ENCODE measurements around the gene TXNDC11.

Gene TXNDC11

DNA sequence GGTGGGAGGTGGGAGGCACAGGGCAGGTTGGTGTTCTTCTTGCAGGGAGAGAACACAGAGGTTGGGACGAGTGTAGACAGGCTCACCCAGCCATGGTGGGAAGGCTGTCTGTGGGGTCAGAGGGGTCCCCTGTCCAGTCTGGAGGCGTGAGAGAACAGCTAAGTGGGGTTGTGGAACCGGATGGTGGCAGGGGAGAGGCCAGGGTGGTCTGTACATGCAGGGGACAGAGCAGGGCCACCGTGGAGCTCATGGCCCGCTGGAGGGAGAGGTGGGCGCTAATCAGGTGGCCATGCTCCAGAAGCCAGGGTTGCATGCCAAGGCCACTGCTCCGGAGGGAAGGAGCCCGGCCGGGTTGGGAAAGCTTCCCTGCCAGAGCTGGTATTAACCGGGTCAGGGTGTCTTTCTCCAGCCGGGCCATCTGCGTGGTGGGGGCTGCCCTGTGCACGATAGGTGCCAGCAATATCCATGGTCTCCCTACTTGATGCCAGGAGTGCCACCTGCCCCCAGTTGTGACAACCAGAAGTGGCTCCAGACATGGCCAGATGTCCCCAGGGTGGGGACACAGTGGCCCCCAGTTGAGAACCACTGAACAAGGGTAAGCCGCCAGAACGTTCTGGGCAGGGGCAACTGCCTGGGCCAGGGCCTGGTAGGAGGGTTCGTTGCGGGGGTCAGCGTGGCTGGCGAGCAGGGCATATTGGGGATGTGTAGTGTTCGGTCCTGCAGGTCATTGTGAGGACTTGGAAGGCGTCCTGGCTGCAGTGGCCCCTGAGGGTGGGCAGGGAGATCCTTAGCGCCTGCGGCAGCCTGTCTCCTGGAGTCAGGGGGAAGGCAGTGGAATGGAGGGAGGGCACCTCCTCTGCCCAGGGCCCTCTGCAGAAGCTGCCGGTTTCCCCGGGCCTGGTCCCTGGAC lies 69.3 kb downstream of the TXNDC11 start:
- no peak for DNase-seq

DNA sequence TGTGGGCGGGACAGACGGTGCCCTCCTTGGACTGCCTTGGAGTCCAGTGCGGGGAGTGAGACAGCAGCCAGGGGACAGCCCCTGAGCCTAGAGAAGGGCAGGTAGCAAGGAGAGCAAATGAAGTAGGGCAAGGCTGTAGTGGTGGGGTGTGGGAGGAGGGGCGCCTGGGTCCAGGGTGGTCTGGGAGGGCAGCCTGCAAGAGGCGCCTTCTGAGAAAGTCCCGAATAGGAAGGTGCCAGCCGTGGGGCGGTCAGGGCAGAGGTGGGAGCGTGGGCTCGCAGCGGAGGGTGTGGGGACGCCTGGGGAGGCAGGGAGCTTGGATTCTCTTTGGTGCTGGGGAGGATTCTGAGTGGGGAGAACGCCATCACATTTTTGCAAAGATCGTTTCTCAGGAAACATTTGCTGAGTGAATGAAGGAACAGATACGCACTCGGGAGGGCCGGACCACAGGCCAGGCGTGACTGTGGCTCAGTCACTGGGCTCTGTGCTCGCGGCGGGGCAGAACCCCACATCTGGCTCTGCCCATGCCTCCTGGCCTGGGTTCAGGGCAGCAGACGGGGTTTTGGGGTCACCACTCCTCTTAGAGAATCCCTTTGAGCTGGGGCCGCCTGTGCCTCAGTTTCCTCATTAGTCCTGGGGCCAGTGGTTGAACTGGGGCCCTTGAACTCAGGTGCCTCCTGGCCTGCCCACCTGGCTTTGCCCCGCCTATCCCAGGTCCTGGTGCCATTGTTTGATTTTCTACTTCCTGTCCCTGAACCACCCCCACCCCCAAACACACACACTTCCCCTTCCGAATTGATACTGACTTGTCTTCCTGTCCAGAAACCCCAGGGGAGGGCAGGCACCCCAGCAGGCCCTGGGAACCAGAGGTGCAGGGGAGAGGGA lies 70.2 kb downstream of the TXNDC11 start:
- DNase-seq, result peak; percentile 56 to 64

DNA sequence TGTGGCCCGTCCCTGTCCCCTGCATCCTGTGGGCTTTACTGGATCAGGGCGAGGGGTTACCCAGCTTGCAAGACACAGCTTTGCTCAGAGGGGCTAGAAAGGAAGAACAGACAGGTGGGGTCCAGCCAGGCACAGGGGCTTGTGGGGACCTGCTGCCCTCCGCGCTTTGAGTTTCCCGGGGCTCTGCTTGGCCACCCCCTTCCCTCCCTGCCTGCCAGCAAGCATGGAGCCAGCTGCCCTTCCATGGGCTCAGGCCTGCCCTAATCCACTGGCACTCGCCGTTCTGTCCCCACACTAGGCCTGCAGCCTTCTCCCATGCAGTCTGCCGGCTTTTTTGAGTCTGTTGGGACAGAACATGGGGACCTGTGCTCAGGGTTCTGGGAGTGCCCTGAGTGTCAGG lies 71.0 kb downstream of the TXNDC11 start:
- DNase-seq, result no peak

DNA sequence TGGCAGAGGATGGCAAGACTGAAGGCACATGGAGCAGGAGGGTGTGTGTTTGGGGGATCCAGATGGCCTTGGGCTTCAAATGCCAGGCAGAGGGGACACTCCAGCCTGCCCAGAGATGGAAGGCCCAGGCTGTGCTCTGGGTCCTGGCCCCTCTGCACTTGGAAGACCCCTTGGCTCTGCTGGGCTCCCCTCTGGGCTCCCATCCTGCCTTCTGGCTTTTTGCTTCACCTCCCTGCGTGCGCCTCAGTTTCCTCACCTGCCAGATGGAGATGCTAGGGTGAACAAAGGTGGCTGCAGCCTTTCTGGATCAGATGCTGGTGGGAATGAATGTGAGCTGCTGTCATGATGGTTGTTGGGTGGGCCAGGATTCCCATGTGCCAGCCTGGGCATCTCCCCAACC lies 71.4 kb downstream of the TXNDC11 start:
- DNase-seq, result no peak

DNA sequence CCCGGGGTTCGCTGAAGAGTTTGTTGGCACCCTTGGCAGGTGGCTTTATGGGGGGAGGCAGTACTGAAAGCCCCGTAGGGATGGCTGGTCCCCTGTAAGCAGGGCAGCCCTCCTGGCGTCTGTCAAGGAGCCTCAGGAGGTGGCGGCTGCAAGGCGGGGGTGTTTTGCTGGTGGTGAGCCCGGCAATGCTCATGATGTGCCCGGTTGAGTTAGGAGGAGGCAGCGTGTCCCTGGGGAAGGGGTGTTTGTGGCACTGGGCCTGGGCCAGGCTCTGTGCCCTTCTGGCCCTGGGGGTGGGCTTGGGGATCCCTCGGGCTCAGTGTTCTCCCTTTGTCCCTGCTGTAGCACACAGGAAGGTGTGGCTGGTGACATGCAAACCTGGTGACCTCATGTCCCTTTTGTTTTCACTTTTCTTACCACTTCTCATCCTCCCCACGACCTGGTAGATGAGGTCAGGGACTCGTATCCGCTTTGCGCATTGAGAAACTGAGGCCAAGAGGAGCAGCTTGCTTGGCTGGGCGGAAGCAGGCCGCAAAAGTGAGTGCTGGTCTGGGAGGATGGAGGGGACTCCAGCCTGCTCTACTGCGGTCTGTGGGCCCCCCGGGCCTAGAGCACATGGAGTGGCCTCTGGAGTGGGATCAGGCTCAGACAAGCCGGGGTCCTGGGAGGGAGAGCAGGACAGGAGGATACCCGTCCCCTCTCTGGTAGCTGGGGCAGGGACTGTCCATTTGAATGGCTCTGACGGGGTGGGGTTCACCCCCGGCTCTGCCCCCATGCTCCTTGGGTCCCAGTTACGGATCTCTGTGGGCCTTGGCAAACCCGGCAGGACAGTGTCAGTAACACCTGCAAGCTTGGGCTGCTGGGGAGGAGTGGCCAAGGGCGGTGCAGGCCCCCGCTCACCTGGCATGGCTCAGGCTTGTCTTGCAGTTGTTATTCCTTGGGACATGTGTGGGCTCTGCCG lies 72.2 kb downstream of the TXNDC11 start:
- peak; percentile 23 to 46 for DNase-seq

DNA sequence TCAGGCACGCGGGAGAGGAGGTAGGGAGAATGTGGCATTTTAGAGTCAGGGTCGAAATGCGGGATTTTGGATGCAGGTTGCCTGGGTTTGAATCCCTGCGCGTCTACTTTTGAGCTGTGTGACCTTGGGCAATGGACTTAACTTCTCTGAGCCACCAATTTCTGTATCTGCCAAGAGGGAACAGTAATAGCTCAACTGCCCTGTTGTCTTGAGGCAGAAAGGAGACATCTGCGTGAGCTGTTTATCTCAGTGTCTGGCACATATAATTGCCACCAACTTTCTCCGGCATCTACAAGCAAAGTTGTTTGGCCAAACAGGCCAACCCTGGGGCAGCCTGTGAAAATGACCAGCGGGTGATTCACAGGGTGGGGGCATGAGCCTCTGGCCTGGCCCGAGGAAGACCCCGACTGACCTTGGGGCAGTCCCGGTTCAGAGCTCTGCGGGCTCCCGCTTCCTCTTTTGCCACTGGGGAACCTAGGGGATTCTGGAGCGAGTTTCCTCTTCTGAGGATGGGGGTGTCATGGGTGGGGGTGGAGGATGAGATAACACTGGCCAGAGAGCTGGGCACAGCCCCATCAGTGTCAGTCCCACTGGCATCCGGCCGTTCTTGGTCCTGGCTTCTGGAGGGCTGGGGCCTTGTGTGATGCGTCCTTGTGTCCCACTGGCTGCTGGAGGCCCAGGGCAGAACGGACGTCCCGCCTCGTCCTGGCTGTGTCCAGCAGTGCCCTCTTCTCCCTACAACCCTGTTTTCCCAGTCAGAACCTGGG lies 73.1 kb downstream of the TXNDC11 start:
- DNase-seq, result peak in 1 of 2 donors; percentile 73

DNA sequence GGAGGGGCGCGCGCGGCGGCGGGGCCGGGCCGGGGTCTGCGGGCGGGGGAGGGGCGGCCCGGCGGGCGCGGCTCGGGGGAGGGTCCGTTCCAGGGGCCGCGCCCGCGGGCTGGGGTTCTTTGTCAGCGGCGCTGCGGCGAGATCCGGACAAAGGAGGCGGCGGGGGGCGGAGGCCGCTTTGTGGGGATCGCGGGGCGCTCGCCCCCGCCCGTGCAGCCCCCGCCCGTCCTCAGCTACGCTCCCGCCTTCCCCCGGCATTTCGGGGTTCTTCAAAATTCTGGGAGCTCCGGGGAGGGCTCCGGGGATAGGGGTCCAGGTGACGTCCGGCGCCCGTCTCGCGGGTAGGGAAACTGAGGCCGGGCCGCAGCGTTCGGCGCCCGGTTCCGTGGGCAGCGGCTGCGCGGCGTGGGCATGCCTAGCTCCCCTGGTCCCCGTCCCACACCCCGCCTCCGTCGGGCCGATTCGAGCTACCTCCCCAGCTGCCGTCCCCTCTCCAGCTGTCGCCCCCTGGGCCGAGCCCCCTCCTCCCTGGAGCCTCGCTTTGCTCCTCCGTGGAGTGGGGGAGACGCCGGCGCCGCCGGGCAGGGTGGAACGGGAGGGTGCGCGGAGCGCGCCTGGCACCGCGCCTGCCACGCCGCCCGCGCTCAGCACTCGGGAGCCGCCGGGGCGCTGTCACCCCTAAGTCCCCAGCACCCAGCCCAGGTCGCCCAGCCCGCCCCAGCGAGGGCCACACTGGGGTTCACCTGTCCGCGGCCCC lies 73.9 kb downstream of the TXNDC11 start:
- DNase-seq, result peak in 1 of 2 donors; percentile 28

DNA sequence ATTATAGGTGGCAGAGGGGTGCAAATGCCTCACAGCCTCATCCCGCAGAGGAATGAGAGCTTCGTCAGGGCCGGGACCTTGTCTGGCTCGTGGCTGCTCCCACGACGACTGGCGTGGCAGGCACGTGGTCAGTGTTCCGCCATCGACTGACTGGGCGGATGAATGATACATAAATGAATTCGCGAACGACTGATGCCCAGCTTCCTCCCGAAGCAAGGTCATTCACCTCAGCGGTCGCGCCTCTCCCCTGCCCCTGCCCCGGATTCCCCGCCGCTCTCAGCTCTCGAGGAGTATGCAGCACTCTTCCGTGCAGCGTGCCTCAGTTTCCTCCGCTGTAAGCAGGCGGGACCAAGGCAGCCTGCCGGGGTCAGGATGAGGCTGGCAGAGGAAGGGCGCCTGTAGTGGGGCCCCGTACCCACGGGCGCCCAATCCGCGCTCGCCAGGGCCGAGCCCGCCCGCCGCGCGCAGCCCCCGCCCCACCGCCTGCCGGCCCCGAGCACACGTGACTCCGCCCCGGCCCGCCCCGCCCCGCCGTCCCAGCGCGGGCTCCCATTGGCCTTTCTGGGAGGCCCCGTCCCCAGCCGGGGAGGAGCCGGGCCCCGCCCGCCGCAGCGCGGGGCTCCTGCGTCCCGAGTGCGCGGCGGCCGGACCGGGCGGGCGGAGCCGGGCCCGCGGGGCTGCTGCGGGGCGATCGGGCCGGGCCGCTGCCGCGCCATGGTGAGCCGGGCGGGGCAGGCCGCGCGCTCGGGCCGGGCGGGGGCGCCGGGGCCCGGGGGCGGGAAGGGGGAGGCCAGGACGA lies 74.6 kb downstream of the TXNDC11 start, which contains the start of gene SNN:
TSS of gene SNN (plus strand) at position 632 of the 799 bp plus-strand sequence. CDS start 7,605 bp downstream, outside the sequence.
- peak; percentile 86 to 90 for DNase-seq

DNA sequence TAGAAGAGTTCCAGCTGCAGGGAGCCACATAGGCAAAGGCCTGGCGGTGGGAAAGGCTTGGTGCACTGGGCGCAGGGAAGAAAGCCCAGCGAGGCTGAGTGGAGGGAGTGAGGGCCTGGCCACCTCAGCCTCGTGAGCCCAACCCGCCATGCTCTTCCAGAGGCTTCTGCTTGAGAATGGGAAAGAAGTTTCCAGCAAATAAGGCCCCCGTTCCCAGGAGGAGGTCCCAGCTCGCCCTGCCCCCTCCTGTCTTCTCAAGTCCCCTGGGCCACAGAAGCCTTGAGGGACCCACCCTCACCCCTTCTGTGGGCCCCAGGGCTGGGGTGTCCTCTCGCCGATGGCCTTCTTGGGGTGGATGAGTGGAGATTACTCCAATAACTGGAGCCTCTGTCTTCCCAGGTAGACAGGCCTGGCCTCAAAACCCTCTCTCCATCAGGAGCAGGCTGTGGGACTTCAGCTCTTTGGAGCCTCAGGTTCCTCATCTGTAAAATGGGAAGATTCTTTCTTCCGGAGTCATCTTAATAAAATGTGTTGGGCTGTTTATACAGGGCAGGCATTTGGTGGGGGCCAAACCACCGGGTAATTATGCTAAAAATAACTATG lies 75.3 kb downstream of the TXNDC11 start:
- DNase-seq, result no peak

DNA sequence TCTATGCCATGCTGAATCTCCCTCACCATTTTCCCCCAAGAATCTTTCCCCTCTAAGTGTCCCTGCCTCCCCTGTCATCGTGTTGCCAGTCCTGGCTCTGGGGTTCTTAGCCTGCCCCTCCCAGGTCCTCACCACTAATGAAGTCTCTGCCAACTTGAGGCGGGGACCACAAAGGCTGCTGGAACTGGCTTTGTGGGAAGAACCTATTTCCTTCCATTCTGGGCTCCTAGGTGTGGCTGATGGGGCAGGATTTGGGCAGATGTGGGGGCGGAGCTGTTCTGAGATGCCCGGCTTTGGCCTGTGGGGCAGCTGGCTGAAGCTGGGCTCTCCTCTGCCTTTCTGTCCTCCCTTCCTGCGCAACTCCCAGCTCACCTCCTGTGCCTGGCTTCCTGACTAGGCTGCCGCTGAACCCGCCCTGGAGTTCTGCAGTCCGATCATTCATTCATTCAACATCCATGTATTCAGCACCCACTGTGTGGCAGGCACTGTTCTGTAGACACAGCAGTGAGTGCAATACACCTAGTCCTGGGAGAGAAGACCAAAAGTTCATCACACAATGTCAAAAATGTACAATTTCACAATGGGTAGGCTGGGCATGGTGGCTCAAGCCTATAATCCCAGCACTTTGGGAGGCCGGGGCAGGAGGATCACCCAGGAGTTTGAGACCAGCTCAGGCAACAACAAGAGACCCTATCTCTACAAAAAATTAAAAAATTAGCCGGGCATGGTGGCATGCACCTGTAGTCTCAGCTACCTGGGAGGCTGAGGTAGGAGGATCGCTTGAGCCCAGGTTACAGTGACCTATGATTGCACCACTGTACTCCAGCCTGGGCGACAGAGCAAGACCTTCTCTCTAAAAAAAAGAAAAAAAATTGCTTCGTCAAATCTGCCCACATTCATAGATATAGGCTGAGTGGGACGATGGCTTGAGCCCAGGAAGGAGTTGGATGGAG lies 76.3 kb downstream of the TXNDC11 start:
- DNase-seq, result no peak

DNA sequence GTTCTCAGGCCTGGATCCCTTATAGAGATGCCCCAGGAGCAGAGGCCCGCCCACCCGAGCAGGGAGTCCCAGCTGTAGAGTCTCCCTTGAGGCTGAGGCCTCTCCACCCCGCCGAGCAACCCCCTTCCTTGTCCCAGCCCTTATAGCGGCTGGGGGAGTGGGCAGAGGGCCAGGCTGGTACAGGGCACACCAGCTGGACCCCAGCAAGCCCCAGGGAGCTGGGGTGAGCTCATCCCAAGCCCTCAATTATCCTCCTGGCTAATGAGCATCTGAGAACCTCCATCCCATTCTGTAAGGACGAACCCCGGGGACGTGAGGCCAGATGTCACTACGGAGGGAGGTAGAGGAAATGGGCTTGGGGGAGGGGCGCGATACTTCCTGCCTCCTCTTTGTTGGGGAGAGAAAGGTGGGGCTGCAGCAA lies 77.6 kb downstream of the TXNDC11 start:
- peak in 1 of 2 donors; percentile 38 for DNase-seq

DNA sequence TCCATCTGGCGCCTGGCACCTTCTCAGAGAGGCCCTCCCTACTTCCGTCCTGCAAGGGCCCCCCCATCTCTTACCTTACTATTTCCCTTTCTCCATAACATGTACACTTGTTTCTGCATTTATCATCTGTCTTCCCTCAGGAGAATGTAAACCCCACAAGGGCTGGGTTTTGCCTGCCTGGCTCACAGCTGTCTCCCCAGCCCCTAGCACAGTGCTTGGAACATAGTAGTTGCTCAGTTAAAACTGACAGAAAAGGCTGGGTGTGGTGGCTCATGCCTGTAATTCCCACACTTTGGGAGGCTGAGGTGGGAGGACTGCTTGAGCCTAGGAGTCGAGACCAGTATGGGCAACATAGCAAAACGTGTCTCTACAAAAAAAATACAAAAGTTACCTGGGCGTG lies 80.1 kb downstream of the TXNDC11 start:
- no peak for DNase-seq

DNA sequence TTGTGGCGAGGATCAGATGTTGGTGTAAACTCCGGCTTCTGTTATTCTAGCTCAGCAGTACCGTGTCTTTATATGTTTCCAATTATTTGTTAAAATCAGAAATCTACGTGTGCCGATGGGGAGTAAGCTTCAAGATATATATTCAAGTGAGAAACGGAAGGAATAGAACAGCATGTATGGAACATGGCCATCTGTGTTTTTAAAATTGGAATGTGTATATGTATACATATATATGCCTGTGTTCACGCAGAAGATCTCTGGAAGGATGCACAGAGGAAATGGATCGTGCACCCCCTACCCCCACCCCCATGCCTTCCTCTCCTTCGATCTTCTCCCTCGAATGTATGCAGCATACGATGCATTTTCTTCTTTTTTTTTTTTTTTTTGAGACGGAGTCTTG lies 82.1 kb downstream of the TXNDC11 start:
- no peak for DNase-seq

DNA sequence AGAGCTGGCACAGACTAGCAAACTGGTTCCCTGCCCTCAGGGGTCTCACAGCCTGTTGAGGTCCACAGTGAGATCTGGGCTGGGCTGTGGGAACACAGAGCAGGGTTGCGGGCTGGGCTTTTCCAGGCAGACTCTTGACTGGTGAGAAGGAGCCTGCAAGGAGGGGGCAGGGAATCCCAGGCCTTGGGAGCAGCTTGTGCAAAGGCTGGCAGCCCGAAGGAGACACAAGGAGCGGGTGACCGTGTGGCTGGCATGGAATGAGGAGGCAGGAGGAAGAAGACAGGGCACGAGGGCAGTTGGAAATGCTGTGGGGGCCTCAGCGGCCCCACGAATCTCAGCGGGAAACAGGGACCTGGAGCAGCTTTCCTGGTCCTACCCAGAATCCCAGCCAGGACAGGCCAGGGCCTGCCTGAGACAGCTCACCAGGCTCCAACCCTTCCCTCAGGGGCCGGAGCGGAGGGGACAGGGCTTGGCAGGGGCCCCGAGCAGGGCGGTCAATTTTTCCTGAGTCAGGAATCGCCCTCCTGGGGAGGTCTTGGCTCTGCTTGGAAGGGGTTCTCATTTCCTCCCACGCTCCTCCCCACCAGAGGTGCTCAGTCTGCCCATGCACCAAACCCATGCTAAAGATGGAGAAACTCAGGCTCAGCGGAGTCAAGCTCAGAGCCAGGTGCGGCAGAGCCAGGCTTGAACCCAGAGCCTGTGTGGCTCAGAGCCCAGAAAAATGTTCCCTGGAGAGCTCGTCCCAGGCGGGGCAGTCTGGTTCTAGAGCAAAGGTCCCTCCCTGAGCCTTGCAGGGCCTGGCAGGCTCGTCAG lies 83.6 kb downstream of the TXNDC11 start:
- no peak for DNase-seq

DNA sequence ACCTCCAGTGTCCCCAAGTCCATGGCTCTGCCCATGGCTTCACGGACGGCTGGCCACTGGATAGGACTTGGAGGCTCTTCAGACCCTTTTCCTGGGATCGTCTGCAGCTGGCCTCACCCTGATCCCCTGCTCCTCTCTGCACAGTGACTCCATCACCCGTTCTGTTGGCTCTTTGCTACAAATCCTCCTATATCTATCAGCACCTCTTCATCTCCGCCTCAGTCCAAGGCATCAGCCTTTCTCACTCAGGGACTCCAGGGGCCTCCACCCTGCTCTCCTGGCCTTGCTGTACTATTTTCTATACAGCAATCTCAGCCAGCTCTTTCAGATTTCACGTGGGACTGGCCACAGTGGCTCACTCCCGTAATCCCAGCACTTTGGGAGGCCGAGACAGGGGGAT lies 85.1 kb downstream of the TXNDC11 start:
- DNase-seq, result no peak

DNA sequence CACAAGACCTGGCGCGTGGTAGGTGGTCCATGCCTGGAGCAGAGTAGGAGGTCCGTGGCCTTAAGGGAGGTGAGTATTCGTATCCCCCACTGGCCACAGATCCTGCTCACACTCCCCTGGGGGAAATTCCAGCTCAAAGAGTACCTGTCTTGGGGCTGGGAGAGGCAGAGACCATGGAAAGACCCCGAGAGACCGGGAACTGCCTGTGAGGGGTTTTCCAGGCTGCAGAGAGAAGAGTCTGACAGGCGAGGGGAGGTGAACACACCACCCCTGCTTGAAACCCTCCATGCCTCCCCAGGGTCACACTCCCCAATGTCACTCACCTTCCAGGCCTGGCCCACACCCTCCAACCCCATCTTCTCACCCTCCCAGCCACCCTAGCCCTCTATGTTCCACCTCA lies 87.0 kb downstream of the TXNDC11 start:
- no peak for DNase-seq

DNA sequence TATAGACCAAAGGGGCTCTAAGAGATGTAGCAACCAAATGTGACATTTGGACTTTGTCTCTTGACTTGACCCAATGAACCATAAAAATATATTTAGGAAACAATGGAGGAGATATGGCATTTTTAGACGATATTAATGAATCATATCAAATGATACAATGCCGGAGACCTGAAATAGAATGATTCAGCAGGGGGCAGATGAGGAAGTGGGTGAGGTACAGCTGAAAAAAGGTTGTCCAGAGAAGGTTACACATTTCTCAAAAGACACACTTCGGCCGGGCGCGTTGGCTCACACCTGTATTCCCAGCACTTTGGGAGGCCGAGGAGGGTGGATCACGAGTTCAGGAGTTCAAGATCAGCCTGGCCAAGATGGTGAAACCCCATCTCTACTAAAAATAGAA lies 90.9 kb downstream of the TXNDC11 start:
- no peak for DNase-seq

All from CD4-positive, alpha-beta T cell treated with Interferon alpha-2 for 1 hour (primary cell).